Measurements from ENCODE around the gene CCL14.

GRCh38 chr17:35934760-35935159 is 51.8 kb downstream of the CCL14 start:
- TF ChIP-seq CTCF (IDR thresholded peaks at IDR 0.05 in 8 of 11, conservative IDR thresholded peaks at IDR 0.05 in 3 of 11): no peak
- TF ChIP-seq POLR2AphosphoS5 (IDR thresholded peaks at IDR 0.05): no peak
- no peak for TF ChIP-seq POLR2A (IDR thresholded peaks at IDR 0.05)
